GM19455 (cell line): Measurements from ENCODE around the gene MUC21.

Experiments
- ATAC-seq: cut with Tn5 transposase; IDR thresholded peaks from one replicate; pipeline ENCODE4 v1.9.1; 2021; ENCODE audit not compliant: unreplicated experiment

MUC21 gene

DNA sequence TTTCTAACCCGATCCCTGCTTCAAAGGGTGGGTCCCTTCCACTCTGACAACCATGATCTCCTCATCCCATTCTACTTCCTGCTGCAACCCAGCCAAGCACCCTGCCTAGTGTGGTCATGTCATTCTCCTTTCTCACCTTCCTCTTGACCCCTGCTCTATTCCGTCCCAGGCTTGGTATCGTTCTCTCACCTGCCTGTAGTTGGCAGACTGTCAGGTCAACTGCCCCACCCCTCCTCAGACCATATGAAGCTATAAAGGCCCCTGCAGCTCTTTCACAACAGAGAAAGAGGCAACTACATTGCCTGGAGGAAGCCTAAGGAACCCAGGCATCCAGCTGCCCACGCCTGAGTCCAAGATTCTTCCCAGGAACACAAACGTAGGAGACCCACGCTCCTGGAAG lies at the start of gene MUC21:
Gene MUC21 (plus strand): TSS at position 280 of the 400 bp plus-strand sequence. CDS start 241 bp downstream, outside the sequence.
- no peak for ATAC-seq

DNA sequence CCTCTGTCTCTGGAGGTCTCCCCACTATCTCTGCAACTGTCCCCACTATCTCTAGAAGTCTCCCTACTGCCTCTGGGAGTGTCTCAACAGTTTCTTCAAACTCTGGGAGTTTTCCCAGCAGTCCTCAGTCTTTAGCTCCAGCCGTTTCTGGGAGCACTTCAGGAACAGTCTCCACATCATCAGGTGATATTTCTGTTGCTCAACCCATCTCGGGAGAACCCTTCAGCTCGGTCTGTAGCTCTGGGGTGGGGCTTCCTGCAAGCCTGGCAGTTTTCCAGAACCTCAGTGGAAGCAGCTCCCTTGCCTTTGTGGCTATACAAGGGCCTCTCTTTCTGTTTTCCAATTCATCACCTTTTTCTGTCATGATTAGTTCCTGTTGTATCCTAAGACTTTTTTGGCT lies 48.5 kb upstream of the MUC21 start:
- no peak for ATAC-seq

DNA sequence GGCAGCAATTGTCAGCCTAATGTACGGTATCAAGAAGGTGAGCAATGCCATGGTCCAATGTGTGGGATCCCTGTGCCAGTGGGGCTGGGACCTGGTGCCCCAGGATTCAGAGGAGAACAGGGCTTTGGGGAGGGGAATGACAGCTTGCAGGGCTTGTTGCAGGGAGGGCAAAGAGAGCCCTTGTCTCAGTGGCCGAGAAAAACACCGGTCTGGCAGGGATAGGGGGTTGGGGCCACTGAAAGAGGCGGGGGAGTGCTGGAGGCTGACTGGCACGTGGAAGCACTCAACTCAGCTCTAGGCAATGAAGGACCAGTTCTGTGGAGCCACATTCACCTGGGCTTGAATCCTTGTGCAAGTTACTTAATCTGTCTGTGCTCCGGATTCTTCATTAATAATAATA lies 46.3 kb upstream of the MUC21 start:
- no peak for ATAC-seq

DNA sequence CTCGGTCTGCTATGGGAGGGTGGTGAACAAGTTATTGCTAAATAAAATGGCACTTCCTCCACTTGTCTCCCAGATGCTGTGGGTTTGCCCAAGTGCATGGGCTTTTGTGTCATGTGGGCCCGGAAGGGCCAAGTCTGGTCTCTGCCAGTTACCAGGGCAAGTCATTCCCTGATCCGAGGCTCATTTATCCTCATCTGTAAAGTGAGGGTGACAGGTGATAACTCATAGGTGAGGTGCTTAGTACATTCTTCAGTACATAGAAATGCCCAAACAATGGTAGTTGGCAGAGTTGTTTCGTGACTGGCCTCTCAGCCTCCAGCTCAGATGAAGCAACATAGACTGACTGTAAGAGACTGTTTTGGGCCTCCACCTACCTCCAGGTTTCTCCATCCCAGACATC lies 44.8 kb upstream of the MUC21 start:
- ATAC-seq, result no peak

DNA sequence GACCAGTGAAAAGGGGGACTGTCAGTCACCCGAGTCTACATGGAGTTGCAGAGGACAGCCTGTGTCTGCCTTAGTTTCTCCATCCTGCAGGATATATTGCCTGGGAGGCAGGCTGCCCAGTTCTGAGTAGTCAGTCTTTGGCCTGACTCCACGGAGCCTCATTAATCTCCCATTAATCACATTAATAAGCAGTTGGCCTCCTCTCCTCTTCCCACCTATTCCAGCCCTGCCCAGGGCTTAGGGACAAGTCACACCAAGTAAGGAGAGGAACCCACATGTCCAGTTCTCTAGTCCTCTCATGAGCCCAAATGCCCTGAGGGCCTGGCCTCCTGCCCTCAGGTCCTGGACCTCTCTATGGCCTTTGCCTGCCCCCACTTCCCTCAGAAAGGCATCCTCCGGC lies 44.0 kb upstream of the MUC21 start:
- no peak for ATAC-seq

DNA sequence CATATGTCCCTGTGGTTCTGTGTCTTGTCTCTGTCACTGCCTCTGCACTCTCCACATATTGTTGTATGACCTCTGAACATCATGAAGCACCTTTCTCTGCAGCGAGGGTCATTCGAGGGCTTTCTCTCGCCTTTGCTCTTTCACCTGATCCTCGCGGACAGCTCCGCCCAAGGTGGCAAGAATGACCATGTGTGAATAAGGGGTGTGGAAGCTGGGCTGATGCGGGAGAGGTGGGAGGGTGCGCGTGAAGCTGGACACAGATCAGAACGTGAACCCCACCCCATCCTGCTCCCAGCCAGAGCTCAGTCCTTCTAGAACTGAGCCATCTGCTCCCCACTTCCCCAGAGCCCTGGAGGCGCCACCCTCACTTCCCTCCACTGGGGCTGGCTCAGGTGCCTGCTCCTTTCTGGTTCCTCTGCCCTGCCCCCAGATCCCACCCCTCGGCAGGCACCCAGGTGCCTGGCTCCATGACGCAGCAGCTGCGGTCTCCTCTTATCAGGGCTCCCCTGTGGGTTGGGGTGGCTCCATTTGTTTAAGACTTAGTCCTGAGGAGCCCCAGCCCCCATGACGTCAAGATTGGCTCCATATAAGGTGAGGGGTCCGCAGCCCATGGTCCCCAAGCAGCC lies 43.0 kb upstream of the MUC21 start, which contains the start of gene MUCL3:
Gene MUCL3 (plus strand): TSS at position 613 of the 626 bp plus-strand sequence. CDS start 27 bp downstream, outside the sequence.
- no peak for ATAC-seq

DNA sequence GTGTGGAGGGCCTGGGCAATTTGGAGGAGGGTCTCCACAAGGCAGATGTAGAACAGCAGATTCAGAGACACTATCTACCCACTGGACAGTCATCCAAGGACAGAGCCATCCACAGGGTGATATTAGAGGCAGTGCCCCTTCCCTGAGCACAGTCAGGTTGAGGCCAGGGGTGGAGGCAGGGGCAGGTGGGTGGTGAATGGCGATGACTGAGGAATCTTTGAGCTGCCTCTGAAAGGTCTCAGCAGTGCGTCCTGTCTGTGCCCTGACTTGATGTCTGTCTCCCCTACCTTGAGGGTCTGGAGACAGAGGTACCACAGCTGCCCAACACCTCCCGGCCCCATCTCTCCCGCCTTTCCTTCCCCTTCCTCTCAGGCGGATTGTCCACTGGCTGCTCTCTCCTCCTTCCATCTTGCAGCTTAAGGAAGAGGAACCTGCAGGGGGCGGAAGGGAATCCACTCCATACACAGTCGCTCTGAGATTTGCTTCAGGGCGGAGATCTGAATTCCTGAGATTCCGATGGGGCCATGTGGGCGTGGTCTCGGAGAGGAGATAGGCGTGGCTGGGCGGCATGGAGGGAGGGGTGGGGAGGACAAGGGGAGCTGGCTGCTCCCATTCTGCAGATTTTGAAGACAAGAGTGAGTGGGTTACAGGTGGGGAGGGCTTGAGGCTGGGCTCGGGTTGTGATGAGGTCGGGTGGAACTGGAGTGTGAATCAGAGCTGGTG lies 41.0 kb upstream of the MUC21 start:
- no peak for ATAC-seq

DNA sequence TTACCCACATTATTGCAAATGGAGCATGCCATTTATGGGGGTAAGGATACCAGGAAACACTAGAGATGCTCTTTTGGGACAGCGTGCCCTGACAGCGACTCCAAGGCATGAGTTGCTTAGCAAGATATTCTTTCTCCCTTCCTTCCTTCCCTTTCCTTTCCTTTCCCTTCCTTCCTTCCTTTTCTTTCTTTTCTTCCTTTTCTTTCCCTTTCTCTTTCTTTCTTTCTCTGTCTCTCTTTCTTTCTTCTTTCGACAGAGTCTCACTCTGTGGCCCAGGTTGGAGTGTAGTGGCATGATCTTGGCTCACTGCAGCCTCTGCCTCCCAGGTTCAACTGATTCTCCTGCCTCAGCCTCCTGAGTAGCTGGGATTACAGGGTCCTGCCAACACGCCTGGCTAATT lies 39.5 kb upstream of the MUC21 start:
- ATAC-seq, result no peak

DNA sequence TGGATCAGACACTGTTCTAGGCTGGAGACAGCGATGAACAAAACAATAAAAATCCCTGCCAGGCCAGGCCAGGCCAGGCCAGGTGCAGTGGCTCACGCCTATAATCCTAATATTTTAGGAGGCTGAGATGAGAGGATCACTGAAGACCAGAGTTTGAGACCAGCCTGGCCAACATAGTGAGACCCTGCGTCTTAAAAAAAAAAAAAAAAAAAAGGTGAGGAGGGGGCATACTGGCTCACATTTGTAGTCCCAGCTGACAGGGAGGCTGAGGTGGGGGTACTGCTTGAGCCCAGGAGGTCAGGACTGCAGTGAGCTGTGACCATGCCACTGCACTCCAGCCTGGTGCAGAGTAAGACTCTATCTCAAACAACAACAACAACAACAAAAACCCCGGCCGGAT lies 38.2 kb upstream of the MUC21 start:
- no peak for ATAC-seq

DNA sequence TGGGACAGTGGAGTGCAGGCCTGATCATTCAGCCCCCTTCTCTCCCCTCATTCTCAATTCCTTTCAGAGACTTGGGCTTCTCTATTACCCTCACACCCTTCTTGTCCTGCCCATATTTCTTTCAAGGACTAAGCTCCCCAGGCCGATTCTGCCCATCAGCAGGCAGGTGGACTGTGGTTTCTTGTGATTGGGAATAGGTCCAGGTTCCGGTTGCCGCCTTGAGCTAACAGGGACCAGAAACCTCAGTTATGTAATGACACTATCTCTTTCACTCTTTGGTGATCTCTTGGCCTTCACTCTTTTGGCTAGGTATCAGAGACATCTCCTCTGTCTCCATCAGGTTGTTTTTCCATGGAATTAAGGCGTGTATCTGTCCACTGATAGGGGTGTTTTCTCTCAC lies 36.3 kb upstream of the MUC21 start:
- no peak for ATAC-seq

DNA sequence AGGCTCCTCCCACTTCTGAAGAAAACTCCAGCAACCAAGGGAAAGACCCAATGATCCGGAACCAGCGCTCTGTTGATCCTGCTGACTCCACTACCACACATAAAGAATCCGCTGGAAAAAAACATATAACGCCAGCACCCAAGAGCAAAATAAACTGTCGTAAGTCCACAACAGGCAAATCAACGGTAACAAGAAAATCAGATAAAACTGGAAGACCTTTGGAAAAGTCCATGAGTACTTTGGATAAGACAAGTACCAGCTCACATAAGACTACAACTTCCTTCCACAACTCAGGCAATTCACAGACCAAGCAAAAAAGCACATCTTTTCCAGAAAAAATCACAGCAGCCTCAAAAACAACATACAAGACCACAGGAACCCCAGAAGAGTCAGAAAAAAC lies 34.7 kb upstream of the MUC21 start:
- no peak for ATAC-seq

DNA sequence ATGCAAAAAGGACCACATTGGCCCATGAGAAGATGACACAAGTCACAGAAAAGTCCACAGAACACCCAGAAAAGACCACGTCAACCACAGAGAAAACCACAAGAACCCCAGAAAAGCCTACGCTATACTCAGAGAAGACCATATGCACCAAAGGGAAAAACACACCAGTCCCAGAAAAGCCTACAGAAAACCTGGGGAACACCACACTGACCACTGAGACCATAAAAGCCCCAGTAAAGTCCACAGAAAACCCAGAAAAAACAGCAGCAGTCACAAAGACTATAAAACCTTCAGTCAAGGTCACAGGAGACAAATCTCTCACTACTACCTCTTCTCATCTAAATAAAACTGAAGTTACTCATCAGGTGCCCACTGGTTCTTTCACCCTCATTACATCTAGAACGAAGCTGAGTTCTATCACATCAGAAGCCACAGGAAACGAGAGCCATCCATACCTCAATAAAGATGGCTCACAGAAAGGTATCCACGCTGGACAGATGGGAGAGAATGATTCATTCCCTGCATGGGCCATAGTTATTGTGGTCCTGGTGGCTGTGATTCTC lies 31.5 kb upstream of the MUC21 start:
- no peak for ATAC-seq

DNA sequence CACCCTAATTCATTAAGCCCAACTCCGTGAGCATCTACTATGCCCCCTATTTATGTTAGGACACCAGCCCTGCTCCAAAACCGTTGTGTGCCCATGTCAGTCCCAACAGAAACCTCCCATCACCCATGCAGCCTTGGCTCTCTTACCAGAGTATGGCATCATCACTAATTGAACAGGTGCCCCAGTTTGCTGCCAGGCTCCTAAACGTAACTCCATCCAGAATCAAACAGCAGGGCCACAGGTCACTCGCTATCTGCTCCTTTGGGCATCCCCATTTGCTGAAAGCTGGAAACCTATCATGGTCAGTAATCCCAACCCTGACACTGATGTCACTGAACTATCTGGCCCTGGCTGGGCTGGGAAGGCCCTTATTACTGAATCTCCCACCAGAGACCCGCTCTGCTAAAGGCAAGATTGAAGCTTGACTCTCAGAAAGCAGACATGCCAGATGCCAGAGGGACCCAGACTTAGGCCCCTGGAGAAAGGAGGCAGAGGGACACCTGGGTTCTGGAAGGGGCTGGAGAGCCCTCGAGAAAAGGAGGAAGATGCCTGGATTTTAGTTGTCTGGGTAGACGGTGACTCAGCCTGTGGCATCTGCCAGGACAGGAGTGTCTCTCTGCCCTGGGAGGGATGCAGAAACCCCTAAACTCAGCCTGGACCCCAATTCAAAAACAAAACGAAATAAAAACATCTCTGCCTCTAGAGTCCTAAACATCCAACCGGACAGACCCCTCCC lies 28.7 kb upstream of the MUC21 start:
- ATAC-seq, result no peak

DNA sequence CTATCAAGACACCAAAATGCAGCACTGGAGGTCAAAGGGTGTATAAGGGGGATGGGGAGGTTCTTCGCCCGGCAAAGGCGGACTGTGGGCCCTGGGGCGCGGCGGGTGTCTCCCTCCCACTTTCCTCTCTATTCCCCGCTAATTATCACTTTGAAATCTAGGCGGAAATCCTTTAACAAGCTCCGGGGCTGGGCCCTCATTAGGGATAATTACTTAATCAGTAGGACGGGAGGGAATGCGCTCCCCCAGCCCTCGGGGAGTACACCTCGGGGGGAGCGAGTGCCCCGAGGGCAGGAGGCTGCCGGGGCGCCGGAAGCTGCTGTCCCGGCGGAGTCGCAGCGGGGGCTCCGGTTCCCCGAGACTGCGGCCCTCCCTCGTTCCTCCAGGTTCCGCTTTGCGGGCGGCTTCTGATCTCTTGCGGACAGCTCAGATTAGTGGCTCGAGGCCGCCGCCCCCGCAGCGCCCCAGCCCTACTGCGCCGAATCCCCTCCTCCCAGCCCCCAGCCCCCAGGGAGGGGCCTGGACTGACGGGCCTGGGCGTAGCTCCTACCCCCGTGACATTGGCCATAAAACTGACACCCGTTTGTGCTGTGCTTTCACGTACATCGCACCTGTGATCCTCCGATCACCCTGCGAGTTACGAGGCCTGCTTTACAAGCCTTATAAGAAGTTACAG lies 28.0 kb upstream of the MUC21 start:
- ATAC-seq, result no peak

DNA sequence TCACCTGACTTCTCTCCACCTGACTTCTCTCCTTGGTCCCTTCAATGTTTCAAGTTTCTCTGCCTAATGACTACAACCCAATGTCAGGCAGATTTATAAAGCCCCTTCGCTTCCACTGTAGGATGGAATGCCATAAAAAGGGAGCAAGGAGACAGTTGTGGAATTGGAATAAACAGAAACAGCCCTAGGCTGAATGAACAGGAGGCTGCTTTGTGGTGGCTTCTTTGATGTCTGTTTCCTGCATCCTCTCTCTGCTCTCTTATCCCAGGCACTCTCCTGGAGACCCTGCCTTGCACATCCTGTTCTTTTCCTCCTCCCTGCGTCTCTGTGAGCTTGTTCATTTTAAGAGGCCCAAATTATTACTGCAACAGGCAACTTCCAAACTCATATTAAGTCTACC lies 25.8 kb upstream of the MUC21 start:
- ATAC-seq, result no peak

DNA sequence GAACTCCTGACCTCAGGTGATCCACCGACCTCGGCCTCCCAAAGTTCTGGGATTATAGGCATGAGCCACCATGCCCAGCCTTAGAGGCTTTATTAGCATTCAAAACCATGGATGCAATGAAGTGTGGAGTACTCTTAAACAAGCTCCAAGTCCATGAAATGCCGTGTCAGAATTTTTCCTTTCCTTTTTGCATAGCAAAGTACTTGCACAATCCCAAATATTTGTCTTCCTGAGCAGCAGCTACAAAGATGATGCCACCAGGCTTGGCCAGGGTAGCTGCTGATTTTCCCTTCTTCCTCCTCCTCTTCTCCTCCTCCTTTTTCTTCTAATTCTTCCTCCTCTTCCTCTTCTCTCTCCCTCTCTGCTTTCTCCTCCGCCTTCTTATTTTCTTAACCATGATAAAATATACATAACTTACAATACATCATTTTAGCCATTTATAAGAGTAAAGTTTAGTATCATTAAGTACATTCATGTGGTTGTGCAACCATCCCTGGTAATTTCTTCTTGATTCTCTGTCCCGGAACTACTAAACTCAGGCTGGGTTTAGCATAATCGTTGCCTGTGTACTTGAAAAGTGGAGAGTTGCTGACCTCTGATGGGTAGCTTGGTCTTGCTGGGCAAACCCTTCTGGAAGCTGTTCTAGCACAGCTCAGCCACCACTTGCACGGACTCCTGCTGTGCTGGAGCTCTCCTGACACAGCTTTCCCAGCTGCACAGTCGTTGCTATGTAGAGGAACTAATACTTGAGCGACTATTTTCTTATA lies 22.4 kb upstream of the MUC21 start:
- no peak for ATAC-seq

DNA sequence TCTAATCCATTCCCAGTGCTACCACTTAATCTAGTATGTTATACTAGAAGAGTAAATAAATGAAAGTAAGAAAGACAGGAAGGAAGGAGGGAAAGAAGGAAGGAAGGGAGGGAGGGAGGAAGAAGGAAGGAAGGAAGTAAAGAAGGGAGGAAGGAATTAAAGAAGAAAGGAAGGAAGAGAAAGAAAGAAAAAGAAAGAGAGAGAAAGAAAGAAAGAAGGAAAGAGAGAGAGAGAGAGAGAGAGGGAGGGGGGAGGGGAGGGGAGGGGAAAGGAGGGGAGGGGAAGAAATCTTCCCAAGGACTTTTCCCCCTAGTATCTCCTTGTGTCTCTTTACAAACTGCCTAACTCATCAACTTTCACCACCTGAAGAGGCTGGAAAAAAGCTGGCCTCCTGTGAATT lies 20.8 kb upstream of the MUC21 start:
- ATAC-seq, result no peak

DNA sequence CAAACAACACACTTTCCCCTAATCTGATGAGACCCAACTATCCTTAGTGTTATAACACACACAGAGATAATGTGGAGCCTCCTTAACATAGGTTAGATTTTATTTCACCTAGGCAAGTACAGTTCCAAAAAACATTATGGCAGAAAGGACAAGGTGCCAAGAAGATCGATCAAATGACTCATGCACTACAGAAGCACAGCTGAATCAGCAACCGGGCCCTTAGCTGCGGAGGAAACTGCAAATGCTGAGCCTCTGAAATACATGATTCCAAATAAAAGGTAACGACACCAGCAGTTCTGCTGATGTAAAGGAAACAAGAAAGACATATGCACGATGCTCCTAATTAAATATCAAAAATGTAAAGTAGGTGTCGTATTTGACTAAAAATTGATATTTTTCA lies 19.9 kb upstream of the MUC21 start:
- no peak for ATAC-seq

DNA sequence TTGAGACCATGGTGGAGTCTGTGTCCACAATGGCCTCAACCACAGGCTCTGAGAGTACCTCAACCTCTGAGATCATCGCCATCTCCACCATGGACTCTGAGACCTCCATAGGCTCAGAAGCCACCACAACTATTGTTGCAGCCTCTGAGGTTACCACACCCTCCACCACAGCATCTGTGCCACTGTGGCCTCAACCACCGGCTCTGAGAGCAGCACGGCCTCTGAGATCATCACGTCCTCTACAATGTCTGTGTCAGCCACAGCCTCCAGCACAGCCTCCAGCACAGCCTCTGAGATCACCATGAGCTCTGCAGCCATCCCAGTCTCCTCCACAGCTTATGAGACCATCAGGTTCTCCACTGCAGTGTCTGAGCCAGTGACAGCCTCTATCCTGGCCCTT lies 19.4 kb upstream of the MUC21 start:
- ATAC-seq, result no peak

DNA sequence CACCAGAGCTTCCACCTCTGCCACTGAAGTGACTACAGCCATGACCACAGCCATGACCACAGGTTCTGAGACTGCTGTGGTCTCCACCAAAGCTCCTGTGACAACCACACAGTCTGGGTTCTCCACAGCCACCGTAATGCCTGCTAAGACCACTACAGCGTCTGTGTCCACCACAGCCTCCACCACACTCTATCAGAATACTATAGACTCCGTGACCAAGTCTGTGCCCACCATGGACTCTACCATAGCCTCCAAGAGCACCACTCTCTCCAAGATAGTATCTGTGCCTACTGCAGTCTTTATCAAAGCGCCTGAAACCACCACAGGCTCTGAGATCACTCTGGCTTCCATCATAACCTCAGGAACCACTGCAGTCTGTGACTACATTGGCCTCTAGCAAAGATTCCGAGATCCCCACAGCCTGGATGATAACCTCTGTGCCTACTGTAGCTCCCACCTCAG lies 18.3 kb upstream of the MUC21 start:
- no peak for ATAC-seq
